SH-SY5Y (cell line): ENCODE results near the gene CGB8.

Experiments used
- GATA2 ChIP-seq: IDR thresholded peaks from 2 replicates; pipeline ENCODE4 v1.6.1; 2011; ENCODE audit warnings: mild to moderate bottlenecking, low read depth, low read length
- GATA3 ChIP-seq: IDR thresholded peaks from 2 replicates; pipeline ENCODE4 v1.6.1; 2011; ENCODE audit warnings: low read depth, mild to moderate bottlenecking, low read length, moderate library complexity

DNA sequence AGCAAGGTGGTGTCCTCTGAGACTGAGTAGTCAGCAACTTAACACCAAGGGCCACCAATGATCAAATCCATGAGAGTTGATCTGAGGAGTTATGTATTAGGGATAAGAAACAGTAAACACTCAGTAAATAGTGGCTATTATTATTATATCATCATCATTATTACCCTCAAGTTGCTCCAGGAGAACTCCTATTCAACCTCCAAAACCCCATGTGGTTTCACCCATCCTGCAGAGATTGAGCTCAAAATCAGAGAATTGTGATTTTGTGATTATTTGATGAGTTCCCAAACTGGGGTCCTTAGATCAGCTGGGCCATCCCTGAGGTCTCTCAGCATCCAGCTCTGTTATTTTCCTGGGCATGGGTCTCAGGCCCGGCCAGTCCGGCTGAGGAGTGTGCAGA, 12.1 kb upstream of the CGB8 start:
- no peak for TF ChIP-seq GATA2
- TF ChIP-seq GATA3 = no peak
